IgD-negative memory B cell (primary cell): Measurements from ENCODE around the gene GPR42. TPM values are rescaled to one million over a fixed set of nuclear protein-coding genes. Genes with fewer than 3 reads are reported as not detected.
A peak's percentile ranks its signal among the peaks of the same experiment; 100 is the strongest.

Experiments used
- H3K27ac Mint-ChIP-seq, 3 donors: one replicate each; pipeline ENCODE4 v1.8.0; 2020 to 2022; ENCODE audit warnings: mild to moderate bottlenecking in 3 of 3, mixed read lengths in 3 of 3, moderate library complexity in 1 of 3
- H3K27me3 Mint-ChIP-seq: one replicate; pipeline ENCODE4 v1.8.0; 2021; ENCODE audit warnings: mixed read lengths
- H3K36me3 Mint-ChIP-seq: one replicate; pipeline ENCODE4 v1.8.0; 2020; ENCODE audit warnings: mild to moderate bottlenecking, mixed read lengths
- H3K4me1 Mint-ChIP-seq, 3 donors: one replicate each; pipeline ENCODE4 v1.8.0; 2020 to 2022; ENCODE audit warnings: mixed read lengths in 3 of 3, mild to moderate bottlenecking in 1 of 3
- H3K4me3 Mint-ChIP-seq, 4 donors: one replicate each; pipeline ENCODE4 v1.8.0; 2020 to 2022; ENCODE audit warnings: mild to moderate bottlenecking in 4 of 4, mixed read lengths in 4 of 4, moderate library complexity in 3 of 4
- H3K9me3 Mint-ChIP-seq, 3 donors: one replicate each; pipeline ENCODE4 v1.8.0; 2020 to 2021; ENCODE audit warnings: mixed read lengths in 3 of 3, mild to moderate bottlenecking in 1 of 3
- polyA plus RNA-seq: library from polyadenylated mRNA; unstranded; fragments of 300-500 nt; fragmentation: Illumina TruSeq; gene quantifications from one replicate; pipeline ENCODE4 v1.2.3, GENCODE V29; 2021

The GPR42 gene
- polyA plus RNA-seq, 1 donor from 2014 or later = not detected

DNA sequence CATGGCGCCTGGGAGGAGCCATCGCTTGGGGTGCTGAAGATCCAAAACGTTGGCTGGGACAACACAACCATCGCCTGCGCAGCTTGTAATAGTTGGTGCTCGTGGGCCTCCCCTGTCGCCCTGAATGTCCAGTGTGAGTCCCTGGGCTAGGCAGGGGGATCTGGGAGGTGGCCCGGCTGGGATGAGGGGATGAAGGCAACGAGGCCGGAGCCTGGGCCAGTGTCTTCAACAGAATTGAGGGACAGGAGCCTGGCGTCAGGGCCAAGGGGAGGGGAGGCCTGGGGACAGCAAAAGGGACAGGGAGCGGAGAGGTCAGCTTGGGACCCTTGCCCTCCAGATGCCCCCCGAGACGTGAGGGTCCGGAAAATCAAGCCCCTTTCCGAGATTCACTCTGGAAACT is 29.9 kb upstream of the GPR42 start:
- H3K9me3 Mint-ChIP-seq = no peaks in the 10 kb centered on the region
- peak overlapping the region in 2 of 3 donors; percentile 73 to 86 for H3K27ac Mint-ChIP-seq
- H3K27me3 Mint-ChIP-seq = no peaks in the 10 kb centered on the region
- H3K36me3 Mint-ChIP-seq = peaks cover 11% of the 10 kb centered on the region
- H3K4me3 Mint-ChIP-seq = no peak overlapping the region
- peaks cover 25 to 40% (median 39%) of the 10 kb centered on the region in 3 donors for H3K4me1 Mint-ChIP-seq

DNA sequence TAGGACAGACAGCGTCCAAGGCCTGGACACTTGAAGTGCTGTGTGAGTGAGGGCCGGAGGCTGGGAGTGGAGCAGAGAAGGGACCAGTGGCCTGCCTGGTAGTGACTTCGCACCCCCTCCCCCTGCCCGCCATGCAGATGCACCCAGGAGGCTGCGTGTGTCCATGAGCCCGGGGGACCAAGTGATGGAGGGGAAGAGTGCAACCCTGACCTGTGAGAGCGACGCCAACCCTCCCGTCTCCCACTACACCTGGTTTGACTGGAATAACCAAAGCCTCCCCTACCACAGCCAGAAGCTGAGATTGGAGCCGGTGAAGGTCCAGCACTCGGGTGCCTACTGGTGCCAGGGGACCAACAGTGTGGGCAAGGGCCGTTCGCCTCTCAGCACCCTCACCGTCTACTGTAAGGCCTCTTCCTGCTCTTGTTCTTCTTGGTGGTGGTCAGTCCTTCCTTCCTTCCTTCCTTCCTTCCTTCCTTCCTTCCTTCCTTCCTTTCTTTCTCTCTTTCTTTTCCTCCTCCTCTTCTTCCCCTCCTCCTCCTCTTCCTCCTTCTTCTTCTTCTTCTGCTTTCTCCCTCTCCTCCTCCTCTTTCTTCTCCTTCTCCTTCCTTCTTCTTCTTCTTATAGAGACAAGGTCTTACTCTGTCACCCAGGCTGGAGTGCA is 29.2 kb upstream of the GPR42 start:
- peaks cover 0 to 3% (median 0%) of the 10 kb centered on the region in 3 donors for H3K9me3 Mint-ChIP-seq
- peaks cover 27 to 41% (median 40%) of the 10 kb centered on the region in 3 donors for H3K4me1 Mint-ChIP-seq
- peaks cover 11% of the 10 kb centered on the region for H3K36me3 Mint-ChIP-seq
- peak overlapping the region in 1 of 4 donors; percentile 22 for H3K4me3 Mint-ChIP-seq
- peak overlapping the region in 1 of 3 donors; percentile 71 for H3K27ac Mint-ChIP-seq
- H3K27me3 Mint-ChIP-seq = no peaks in the 10 kb centered on the region

DNA sequence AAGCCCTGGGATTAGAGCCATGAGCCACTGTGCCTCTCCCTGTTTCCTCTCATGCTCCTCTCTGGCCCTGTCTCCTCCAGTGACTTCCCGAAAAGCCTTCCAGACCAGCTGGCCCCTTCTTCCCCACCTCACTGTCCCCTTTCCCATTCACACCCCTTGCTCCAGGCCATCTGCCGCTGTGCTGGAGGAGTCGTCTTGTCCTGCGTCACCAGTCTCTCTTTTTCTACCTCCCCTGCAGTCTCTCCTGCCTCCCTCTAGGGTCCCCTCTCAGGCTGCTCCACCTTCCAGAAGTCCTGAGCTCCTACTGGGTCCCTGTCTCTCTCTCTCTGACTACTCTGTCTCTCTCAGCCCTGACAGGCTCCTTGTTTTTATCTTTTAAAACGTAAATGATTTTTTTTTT is 28.4 kb upstream of the GPR42 start:
- Mint-ChIP-seq H3K27me3 (peaks cover 2% of the 10 kb centered on the region), H3K9me3 (peaks cover 0 to 3% (median 0%) of the 10 kb centered on the region in 3 donors), H3K4me1 (peaks cover 27 to 42% (median 41%) of the 10 kb centered on the region in 3 donors), H3K4me3 (no peak overlapping the region), H3K36me3 (peaks cover 7% of the 10 kb centered on the region), H3K27ac (peak overlapping the region in 1 of 3 donors; percentile 71)

DNA sequence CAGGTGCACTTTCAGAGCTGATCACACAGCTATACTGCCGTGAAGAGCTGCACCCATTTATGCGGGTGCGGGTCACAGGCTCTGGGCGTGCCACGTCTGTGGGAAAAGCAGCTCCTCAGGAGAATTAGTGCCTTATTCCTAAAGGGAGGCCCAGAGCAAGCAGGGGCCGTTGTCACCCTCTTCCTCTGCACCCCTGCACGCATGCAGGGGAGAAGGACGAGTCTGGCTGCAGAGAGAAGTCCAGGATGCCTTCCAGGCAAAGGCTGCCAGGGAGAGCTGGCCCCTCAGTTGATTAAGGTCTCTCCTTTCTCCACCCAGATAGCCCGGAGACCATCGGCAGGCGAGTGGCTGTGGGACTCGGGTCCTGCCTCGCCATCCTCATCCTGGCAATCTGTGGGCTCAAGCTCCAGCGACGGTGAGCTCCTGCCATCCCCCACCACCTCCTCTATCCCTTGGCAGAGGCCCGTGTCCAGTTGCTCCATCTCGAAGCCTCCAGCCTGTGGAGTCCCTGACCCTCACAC is 26.3 kb upstream of the GPR42 start:
- H3K36me3 Mint-ChIP-seq = peaks cover 4% of the 10 kb centered on the region
- H3K9me3 Mint-ChIP-seq = peaks cover 0 to 3% (median 0%) of the 10 kb centered on the region in 3 donors
- peaks cover 2% of the 10 kb centered on the region for H3K27me3 Mint-ChIP-seq
- peak overlapping the region in 2 of 3 donors; percentile 86 to 98 for H3K27ac Mint-ChIP-seq
- H3K4me3 Mint-ChIP-seq = peak overlapping the region in 3 of 4 donors; percentile 30 to 92 (median 65)
- H3K4me1 Mint-ChIP-seq = peaks cover 40 to 56% (median 53%) of the 10 kb centered on the region in 3 donors

DNA sequence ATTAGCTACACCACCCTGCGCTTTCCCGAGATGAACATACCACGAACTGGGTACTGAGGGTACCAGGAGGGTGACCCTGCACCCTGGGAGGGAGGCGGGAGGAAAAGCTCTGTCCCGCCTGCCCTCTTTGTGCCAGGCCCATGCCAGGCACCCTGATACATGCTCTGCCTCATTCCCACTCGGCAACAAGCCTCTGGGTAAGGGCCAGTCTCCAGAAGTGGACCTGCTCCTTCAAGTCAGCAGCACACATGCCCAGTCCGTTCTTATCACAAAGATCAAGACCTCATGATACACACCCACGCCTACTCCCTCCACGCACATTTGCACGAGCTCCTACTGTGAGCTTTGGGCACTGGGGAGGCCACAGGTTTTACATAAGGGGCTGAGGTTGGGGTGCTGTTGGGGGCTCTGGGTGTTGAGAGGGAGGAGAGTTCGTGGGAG is 25.2 kb upstream of the GPR42 start:
- Mint-ChIP-seq H3K27ac (peak overlapping the region; percentile 98 to 99 (median 99)), H3K36me3 (peaks cover 4% of the 10 kb centered on the region), H3K9me3 (peaks cover 0 to 3% (median 0%) of the 10 kb centered on the region in 3 donors), H3K27me3 (peaks cover 2% of the 10 kb centered on the region), H3K4me3 (peak overlapping the region; percentile 40 to 92 (median 73)), H3K4me1 (peaks cover 41 to 58% (median 56%) of the 10 kb centered on the region in 3 donors)

DNA sequence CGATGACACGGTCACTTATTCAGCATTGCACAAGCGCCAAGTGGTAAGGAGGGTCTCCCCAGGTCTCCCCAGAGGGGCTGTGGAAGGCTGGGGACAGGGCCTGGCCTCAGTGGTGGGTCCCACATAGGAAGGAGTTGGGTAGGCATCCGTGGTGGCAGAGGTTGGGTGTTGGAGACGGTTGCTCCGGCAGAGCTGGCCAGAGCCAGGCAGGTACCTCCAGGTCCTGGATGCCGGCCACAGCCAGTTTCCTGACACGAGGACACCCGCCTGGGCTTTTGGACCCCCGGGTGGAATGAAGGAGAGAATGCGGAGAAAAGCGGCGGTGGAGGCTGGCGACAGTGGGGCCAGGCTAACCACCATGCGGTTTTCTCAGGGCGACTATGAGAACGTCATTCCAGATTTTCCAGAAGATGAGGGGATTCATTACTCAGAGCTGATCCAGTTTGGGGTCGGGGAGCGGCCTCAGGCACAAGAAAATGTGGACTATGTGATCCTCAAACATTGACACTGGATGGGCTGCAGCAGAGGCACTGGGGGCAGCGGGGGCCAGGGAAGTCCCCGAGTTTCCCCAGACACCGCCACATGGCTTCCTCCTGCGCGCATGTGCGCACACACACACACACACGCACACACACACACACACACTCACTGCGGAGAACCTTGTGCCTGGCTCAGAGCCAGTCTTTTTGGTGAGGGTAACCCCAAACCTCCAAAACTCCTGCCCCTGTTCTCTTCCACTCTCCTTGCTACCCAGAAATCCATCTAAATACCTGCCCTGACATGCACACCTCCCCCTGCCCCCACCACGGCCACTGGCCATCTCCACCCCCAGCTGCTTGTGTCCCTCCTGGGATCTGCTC is 24.4 kb upstream of the GPR42 start:
- H3K36me3 Mint-ChIP-seq = peaks cover 4% of the 10 kb centered on the region
- peaks cover 41 to 57% (median 55%) of the 10 kb centered on the region in 3 donors for H3K4me1 Mint-ChIP-seq
- peaks cover 2% of the 10 kb centered on the region for H3K27me3 Mint-ChIP-seq
- peaks cover 0 to 3% (median 0%) of the 10 kb centered on the region in 3 donors for H3K9me3 Mint-ChIP-seq
- H3K27ac Mint-ChIP-seq = peak overlapping the region; percentile 98 to 99 (median 99)
- peak overlapping the region; percentile 57 to 92 (median 90) for H3K4me3 Mint-ChIP-seq

DNA sequence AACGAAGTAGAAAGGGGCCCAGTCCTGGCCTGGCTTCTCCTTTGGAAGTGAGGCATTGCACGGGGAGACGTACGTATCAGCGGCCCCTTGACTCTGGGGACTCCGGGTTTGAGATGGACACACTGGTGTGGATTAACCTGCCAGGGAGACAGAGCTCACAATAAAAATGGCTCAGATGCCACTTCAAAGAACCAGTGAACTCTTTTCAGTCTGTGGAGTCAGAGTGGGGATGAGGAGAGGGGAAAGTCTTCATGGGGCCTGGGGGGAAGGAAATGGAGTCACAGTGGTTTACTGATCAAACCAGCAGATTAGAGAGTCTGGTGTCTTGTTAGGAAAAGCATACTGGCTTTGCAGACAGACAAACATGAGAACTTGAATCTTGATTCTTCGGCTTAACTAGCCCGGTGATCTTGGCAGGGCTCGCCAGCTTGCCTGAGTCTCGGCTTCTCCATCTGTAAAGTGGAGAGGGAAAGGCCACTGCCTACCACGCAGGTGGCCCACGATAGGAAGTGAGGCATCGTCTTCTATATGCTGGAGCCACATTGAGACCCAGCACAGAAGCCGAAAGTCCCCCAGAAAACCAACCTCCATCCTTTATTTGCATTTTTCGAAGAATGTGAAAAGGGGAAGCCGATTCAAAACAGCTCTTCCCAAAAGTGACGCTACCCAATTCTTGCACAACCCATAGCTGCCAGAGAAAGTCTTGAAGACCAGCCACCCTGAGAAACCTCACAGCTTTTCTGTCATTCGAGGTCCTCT is 23.5 kb upstream of the GPR42 start, which contains the start of gene FFAR1:
Gene FFAR1, plus strand, starts transcription at position 732 of the 759 bp plus-strand sequence. CDS start 3,650 bp downstream, outside the sequence.
- H3K4me1 Mint-ChIP-seq = peaks cover 41 to 53% (median 53%) of the 10 kb centered on the region in 3 donors
- peak within 1 kb of the TSS; percentile 75 to 92 (median 90) for H3K4me3 Mint-ChIP-seq
- peak within 1 kb of the TSS; percentile 98 to 99 (median 99) for H3K27ac Mint-ChIP-seq
- peaks cover 0 to 3% (median 0%) of the 10 kb centered on the region in 3 donors for H3K9me3 Mint-ChIP-seq
- H3K36me3 Mint-ChIP-seq = peaks cover 4% of the 10 kb centered on the region
- H3K27me3 Mint-ChIP-seq = peaks cover 2% of the 10 kb centered on the region

DNA sequence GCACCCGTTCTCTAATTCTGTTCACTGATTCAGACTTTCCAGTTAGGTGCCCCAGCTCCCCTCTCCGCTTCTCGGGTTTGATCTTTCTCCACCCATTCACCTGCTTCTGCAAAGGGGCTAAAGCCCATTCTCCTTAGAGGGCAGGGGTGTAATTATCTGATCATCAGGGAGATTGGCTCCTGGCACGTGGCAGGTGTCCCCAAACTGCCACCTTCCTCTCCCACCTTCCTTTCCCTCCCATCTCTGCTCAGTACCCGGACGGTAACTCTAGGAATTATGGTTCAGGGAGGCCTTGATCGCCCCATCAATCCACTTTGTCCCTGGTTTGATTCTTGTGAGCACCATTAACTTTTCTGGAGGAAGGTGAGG is 23.0 kb upstream of the GPR42 start:
- H3K36me3 Mint-ChIP-seq = peaks cover 2% of the 10 kb centered on the region
- H3K27ac Mint-ChIP-seq = peak overlapping the region; percentile 98 to 99 (median 99)
- peaks cover 45 to 57% (median 53%) of the 10 kb centered on the region in 3 donors for H3K4me1 Mint-ChIP-seq
- peak overlapping the region; percentile 75 to 92 (median 90) for H3K4me3 Mint-ChIP-seq
- peaks cover 2% of the 10 kb centered on the region for H3K27me3 Mint-ChIP-seq
- H3K9me3 Mint-ChIP-seq = peaks cover 0 to 3% (median 0%) of the 10 kb centered on the region in 3 donors

DNA sequence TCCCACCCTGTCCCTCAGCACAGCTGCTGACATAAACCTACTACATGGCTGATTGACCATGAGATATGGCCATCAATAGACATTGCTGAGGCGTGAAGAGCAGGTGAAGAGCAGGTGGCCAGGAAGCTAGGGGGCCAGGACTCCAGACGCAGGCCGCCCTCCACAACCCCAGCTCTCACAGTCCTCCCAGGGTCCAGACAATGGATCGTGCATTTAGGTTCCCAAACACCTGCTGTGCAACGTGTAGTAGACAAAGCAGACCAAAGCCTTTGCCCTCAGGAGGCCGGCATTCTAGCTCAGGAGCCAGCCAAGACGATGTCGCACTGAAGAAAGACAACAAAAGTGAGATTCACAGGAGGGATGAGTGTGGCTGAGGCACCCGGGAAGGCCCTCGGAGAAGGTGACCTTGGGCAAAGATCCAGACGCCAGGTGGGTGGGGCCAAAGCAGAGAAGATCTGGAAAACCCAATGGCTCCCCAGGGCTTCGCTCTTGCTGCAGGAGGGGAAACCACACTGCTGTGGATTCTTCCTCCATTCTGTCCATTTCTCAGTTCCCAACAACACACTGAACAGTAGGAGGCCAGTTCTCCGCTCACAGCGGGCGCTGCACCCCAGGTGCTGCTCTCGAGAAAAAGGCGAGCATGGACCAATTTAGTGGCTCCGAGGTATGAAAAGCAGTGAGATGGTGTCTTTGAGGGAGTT is 21.8 kb upstream of the GPR42 start:
- peak overlapping the region; percentile 17 to 98 (median 86) for H3K27ac Mint-ChIP-seq
- peak overlapping the region in 2 of 4 donors; percentile 80 to 86 for H3K4me3 Mint-ChIP-seq
- H3K4me1 Mint-ChIP-seq = peaks cover 41 to 51% (median 48%) of the 10 kb centered on the region in 3 donors
- no peaks in the 10 kb centered on the region for H3K36me3 Mint-ChIP-seq
- peaks cover 0 to 3% (median 0%) of the 10 kb centered on the region in 3 donors for H3K9me3 Mint-ChIP-seq
- peaks cover 2% of the 10 kb centered on the region for H3K27me3 Mint-ChIP-seq

DNA sequence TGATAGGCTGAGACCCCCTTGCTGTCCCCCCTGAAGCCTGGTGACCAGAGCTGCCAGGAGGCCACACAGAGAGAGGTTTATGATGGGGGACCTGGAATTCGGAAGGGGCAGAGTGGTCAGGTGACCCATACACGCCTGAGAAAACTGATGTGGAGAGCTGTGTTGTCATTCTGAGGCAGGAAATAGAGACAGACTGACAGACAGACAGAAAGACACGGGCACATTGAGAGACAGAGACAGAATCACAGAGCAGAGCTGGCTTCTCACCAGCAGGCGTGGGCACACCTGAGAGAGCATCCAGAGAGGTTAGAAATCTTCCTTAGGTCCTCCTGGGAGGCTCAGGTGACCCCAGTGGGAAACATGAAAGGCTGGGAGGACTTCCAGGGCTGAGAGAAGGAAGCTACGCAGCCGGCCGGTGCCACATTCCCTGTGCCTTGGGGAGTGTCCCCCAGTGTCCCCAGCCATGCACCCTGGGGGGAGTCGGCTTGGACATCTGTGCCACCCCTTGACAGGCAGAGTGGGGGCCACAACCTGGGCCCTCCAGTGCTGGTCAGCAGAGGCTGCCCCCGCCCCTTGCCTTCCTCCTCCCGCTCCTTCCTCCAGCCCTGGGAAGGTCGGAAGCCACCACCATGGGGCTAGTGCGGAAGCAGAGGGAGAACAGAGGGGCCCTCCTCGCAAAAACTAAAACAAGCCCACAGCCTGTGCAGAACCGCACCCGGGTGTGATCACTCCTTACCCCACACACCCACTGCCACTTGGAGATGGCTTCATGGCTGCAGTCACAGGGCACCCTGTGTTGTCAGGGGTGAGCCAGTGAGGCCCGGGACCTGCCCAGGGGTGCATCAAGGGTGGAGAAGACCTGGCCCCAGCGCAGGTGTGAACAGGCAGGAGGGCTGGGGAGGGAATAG is 21.0 kb upstream of the GPR42 start:
- Mint-ChIP-seq H3K27ac (peak overlapping the region; percentile 17 to 98 (median 86)), H3K4me3 (peak overlapping the region in 1 of 4 donors; percentile 80), H3K9me3 (peaks cover 0 to 3% (median 0%) of the 10 kb centered on the region in 3 donors), H3K4me1 (peaks cover 41 to 45% (median 45%) of the 10 kb centered on the region in 3 donors), H3K27me3 (peaks cover 2% of the 10 kb centered on the region), H3K36me3 (no peaks in the 10 kb centered on the region)

DNA sequence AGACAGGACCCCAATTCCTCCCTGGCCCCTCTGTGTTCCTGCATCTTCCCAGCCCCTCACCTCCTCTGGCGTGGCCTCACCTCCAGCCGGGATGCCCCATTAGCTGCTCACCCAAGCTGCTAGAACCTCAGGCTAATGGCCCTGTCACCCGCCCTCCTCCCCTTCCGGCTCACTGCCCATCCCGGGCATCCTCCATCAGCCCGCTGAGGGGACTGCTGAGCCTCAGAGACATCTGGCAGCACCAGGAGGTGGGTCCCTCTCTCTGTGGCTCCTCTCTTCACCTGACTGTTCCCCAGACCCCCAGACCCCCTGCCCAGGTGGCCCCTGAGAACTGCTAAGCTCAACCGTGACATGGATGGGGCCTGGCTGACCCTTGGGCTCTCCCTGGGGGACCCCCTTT is 20.3 kb upstream of the GPR42 start:
- Mint-ChIP-seq H3K27ac (peak overlapping the region in 1 of 3 donors; percentile 43), H3K4me3 (no peak overlapping the region), H3K27me3 (peaks cover 2% of the 10 kb centered on the region), H3K36me3 (no peaks in the 10 kb centered on the region), H3K4me1 (peaks cover 40 to 44% (median 44%) of the 10 kb centered on the region in 3 donors), H3K9me3 (peaks cover 0 to 3% (median 0%) of the 10 kb centered on the region in 3 donors)

DNA sequence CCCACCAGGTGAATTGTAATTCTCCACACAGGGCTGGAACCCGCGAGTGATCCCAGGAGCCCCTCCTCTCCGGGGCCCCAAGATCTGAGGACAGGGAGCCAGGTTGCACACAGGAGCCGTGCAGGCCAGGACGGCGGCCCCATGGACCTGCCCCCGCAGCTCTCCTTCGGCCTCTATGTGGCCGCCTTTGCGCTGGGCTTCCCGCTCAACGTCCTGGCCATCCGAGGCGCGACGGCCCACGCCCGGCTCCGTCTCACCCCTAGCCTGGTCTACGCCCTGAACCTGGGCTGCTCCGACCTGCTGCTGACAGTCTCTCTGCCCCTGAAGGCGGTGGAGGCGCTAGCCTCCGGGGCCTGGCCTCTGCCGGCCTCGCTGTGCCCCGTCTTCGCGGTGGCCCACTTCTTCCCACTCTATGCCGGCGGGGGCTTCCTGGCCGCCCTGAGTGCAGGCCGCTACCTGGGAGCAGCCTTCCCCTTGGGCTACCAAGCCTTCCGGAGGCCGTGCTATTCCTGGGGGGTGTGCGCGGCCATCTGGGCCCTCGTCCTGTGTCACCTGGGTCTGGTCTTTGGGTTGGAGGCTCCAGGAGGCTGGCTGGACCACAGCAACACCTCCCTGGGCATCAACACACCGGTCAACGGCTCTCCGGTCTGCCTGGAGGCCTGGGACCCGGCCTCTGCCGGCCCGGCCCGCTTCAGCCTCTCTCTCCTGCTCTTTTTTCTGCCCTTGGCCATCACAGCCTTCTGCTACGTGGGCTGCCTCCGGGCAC is 19.3 kb upstream of the GPR42 start:
- Mint-ChIP-seq H3K27me3 (peaks cover 2% of the 10 kb centered on the region), H3K36me3 (no peaks in the 10 kb centered on the region), H3K9me3 (peaks cover 0 to 1% (median 0%) of the 10 kb centered on the region in 3 donors), H3K4me3 (no peak overlapping the region), H3K27ac (peak overlapping the region in 2 of 3 donors; percentile 43 to 83), H3K4me1 (peaks cover 30 to 34% (median 34%) of the 10 kb centered on the region in 3 donors)
